GM12878 (cell line): Measurements from ENCODE around the gene EVX2. TPM values are rescaled to one million over a fixed set of nuclear protein-coding genes. Genes with fewer than 3 reads are reported as not detected.

Experiments used
- ATAC-seq: fragments of 200-7000 bp; cut with Tn5 transposase; 3 replicates; pipeline ENCODE4 v1.9.1; 2020; ENCODE audit warnings: mild to moderate bottlenecking, moderate library complexity
- BruUV-seq: library from RNA; stranded (reverse); fragments of 400-500 nt; replicated peaks from 2 replicates; lab custom pipeline; 2021; lab: Mats Ljungman, UMichigan
- CTCF ChIA-PET: fragments of 300-600 bp; sonication (Branson Sonifier 250); formaldehyde crosslinking; extraction: SDS; loops from one replicate; lab custom pipeline; 2021; ENCODE audit warnings: inconsistent platforms; lab: Yijun Ruan, JAX
- POLR2A ChIA-PET: fragments of 350-600 bp; formaldehyde crosslinking; extraction: SDS; loops from one replicate; lab custom pipeline; 2021; ENCODE audit warnings: inconsistent platforms; lab: Charles Lee
- RAD21 ChIA-PET: fragments of 300-600 bp; sonication (Branson Sonifier 250); formaldehyde crosslinking; loops from one replicate; lab custom pipeline; 2023; ENCODE audit warnings: antibody characterized with exemption; ENCODE audit not compliant: unreplicated experiment; lab: Charles Lee
- SMC1A ChIA-PET: fragments of 300-600 bp; sonication (Branson Sonifier 250); formaldehyde crosslinking; loops from one replicate; lab custom pipeline; 2023; ENCODE audit not compliant: unreplicated experiment, uncharacterized antibody; lab: Charles Lee
- DNase-seq: peaks from one replicate; pipeline ENCODE4 v3.0.0-alpha.2; 2011; ENCODE audit warnings: low read depth, low spot score
- FAIRE-seq: peaks from 3 replicates; lab custom pipeline; 2011; peaks lifted over from hg19 to GRCh38; lab: Jason Lieb, UNC
- H2AFZ ChIP-seq: 2 replicates; pipeline ENCODE4 v1.6.0; 2011; ENCODE audit warnings: low read depth, low read length, control low read depth; ENCODE audit not compliant: control insufficient read depth
- H3K27ac ChIP-seq: 2 replicates; pipeline ENCODE4 v1.5.1; 2011; ENCODE audit warnings: control low read depth; ENCODE audit not compliant: control insufficient read depth, insufficient read depth
- H3K27me3 ChIP-seq, 2 experiments: replicated peaks in 1 of 2; 2 replicates each; pipeline versions ENCODE4 v1.6.0 to v1.6.1; 2011; ENCODE audit warnings: low read length in 1 of 2; ENCODE audit not compliant: control insufficient read depth in 2 of 2, insufficient read depth in 2 of 2
- H3K36me3 ChIP-seq, 2 experiments: 2 replicates each; pipeline ENCODE4 v1.5.1; 2011; ENCODE audit warnings: low read length in 1 of 2; ENCODE audit not compliant: control insufficient read depth in 2 of 2, insufficient read depth in 2 of 2
- H3K4me1 ChIP-seq: 2 replicates; pipeline ENCODE4 v1.6.1; 2011; ENCODE audit warnings: mild to moderate bottlenecking, low read length, moderate library complexity, mixed read lengths; ENCODE audit not compliant: control insufficient read depth, insufficient read depth
- H3K4me2 ChIP-seq: 2 replicates; pipeline ENCODE4 v1.6.0; 2011; ENCODE audit warnings: control low read depth; ENCODE audit not compliant: control insufficient read depth, insufficient read depth
- H3K4me3 ChIP-seq: fragments of 200-600 bp; sonication (generic); 2 replicates; pipeline ENCODE4 v1.5.1; 2016
- H3K79me2 ChIP-seq: 2 replicates; pipeline ENCODE4 v1.6.0; 2011; ENCODE audit warnings: low read length; ENCODE audit not compliant: control insufficient read depth, insufficient read depth
- H3K9ac ChIP-seq: 2 replicates; pipeline ENCODE4 v1.8.0; 2011; ENCODE audit warnings: low read length, control low read depth, mixed read lengths; ENCODE audit not compliant: control insufficient read depth, insufficient read depth
- H3K9me3 ChIP-seq: replicated peaks from 3 replicates; pipeline ENCODE4 v1.5.1; 2011; ENCODE audit warnings: mild to moderate bottlenecking, low read length; ENCODE audit not compliant: control insufficient read depth, insufficient read depth
- H4K20me1 ChIP-seq: 2 replicates; pipeline ENCODE4 v1.6.0; 2011; ENCODE audit not compliant: control insufficient read depth, insufficient read depth
- BCL11A ChIP-seq: IDR thresholded peaks from 2 replicates; pipeline ENCODE4 v1.6.1; 2011; ENCODE audit warnings: low read depth, low read length
- BMI1 ChIP-seq: fragments of 450-650 bp; IDR thresholded peaks from 2 replicates; pipeline ENCODE4 v1.6.1; 2016; ENCODE audit warnings: mild to moderate bottlenecking, moderate library complexity, borderline replicate concordance
- EZH2 ChIP-seq: IDR thresholded peaks from 2 replicates; pipeline ENCODE4 v1.6.1; 2012; ENCODE audit warnings: low read depth, mild to moderate bottlenecking, control low read depth, inconsistent platforms, low read length, borderline replicate concordance; ENCODE audit not compliant: control insufficient read depth
- FOS ChIP-seq: IDR thresholded peaks from 3 replicates; pipeline ENCODE4 v1.6.1; 2011; ENCODE audit warnings: borderline replicate concordance; ENCODE audit not compliant: insufficient read length; ENCODE audit errors: extremely low read depth
- FOXM1 ChIP-seq: IDR thresholded peaks from 2 replicates; pipeline ENCODE4 v1.6.1; 2012; ENCODE audit warnings: low read depth, mild to moderate bottlenecking, inconsistent platforms, low read length, moderate library complexity
- HDGF ChIP-seq: fragments of 450-650 bp; IDR thresholded peaks from 2 replicates; pipeline ENCODE4 v1.6.1; 2016; ENCODE audit warnings: antibody characterized with exemption
- MAX ChIP-seq: IDR thresholded peaks from 2 replicates; pipeline ENCODE4 v1.6.1; 2012; ENCODE audit warnings: low read depth, low read length, improper control_type of control experiment
- NBN ChIP-seq: fragments of 450-650 bp; IDR thresholded peaks from 2 replicates; pipeline ENCODE4 v1.6.1; 2016
- NR2F1 ChIP-seq: fragments of 450-650 bp; conservative IDR thresholded peaks from 2 replicates; pipeline ENCODE4 v1.6.1; 2017; ENCODE audit warnings: mild to moderate bottlenecking
- PKNOX1 ChIP-seq: fragments of 450-650 bp; IDR thresholded peaks from 2 replicates; pipeline ENCODE4 v1.6.1; 2016; ENCODE audit warnings: mild to moderate bottlenecking
- POLR2A ChIP-seq: IDR thresholded peaks from 2 replicates; pipeline ENCODE4 v1.6.1; 2011; ENCODE audit warnings: low read depth, mild to moderate bottlenecking, low read length
- RAD51 ChIP-seq: fragments of 450-650 bp; IDR thresholded peaks from 2 replicates; pipeline ENCODE4 v1.6.1; 2016; ENCODE audit warnings: moderate library complexity, mild to moderate bottlenecking, inconsistent platforms
- SMC3 ChIP-seq: IDR thresholded peaks from 2 replicates; pipeline ENCODE4 v1.6.1; 2011; ENCODE audit warnings: low read length, improper control_type of control experiment, borderline replicate concordance
- SREBF2 ChIP-seq: IDR thresholded peaks from 2 replicates; pipeline ENCODE4 v1.6.1; 2012; ENCODE audit warnings: mild to moderate bottlenecking, low read length
- STAT3 ChIP-seq: IDR thresholded peaks from 2 replicates; pipeline ENCODE4 v1.6.1; 2011; ENCODE audit warnings: low read depth, low read length, improper control_type of control experiment
- TARDBP ChIP-seq: IDR thresholded peaks from 2 replicates; pipeline ENCODE4 v1.6.1; 2016; ENCODE audit warnings: borderline replicate concordance
- ZNF24 ChIP-seq: fragments of 450-650 bp; IDR thresholded peaks from 2 replicates; pipeline ENCODE4 v1.6.1; 2017; ENCODE audit warnings: antibody characterized with exemption, mild to moderate bottlenecking
- WGBS: methylation state at CpG from one replicate; pipeline ENCODE4 v1.1.6; 2016; ENCODE audit warnings: low lambda C conversion rate; ENCODE audit not compliant: insufficient replicate concordance, insufficient coverage; ENCODE audit errors: missing lambda C conversion rate; 5-methylcytosine and 5-hydroxymethylcytosine counted together
- in situ Hi-C: fragments of 300-500 bp; cut with MboI; formaldehyde crosslinking; loops from 9 replicates; pipeline ENCODE4 v1.14.3; 2018; ENCODE audit warnings: mixed read lengths
- intact Hi-C: fragments of 100-400 bp; cut with micrococcal nuclease; formaldehyde crosslinking; loops from one replicate; pipeline ENCODE4 v1.14.2; 2022; ENCODE audit not compliant: unreplicated experiment
- polyA plus RNA-seq, 11 experiments: library from polyadenylated mRNA; depleted of rRNA in 4 of 11; unstranded in 6 of 11; stranded (reverse) in 5 of 11; fragments of >200 nt; fragmentation: Nextera tagmentation in 4 of 11; fragmentation: Illumina TruSeq in 1 of 11; extraction: Ambion mirVana in 4 of 11; extraction: Trizol in 1 of 11; gene quantifications; 1 replicate in 1 of 11; 2 replicates in 10 of 11; pipeline versions ENCODE4 v1.2.1 to v1.2.3, GENCODE V29; 2011 to 2016; ENCODE audit warnings: inconsistent platforms in 2 of 11, missing spikeins in 2 of 11, low read depth in 1 of 11
- total RNA-seq, 4 experiments: library from RNA; depleted of rRNA in 3 of 4; stranded (reverse); fragments of >200 nt in 3 of 4; fragmentation: Illumina TruSeq in 1 of 4; extraction: Trizol in 1 of 4; gene quantifications; 2 replicates each; pipeline versions ENCODE4 v1.2.1 to v1.2.3, GENCODE V29; 2013 to 2021

EVX2 gene
- total and polyA plus RNA-seq, 10 of the 15 experiments (the other 5 are each of a cell fraction or from before 2014, with no cell fraction given) = not detected

- ATAC-seq (no peak), FAIRE-seq (no peak), DNase-seq (no peak)
- ChIA-PET CTCF (interaction anchor here (2.8 kb wide), 1 partner anchor 12 kb away, joined by 12 read pairs; no protein-coding TSS in a partner anchor), SMC1A (no interaction called here), POLR2A (no interaction called here), RAD21 (no interaction called here)
- no peak overlapping the region for H3K4me3 ChIP-seq
- 12% methylated on average over 16 of the region's 16 CpGs for WGBS
- H3K9ac ChIP-seq = no peak overlapping the region
- H3K4me1 ChIP-seq = no peaks in the 10 kb centered on the region
- TF ChIP-seq STAT3 (no peak), POLR2A (no peak), FOS (no peak)
- no TSS peak for BruUV-seq
- peaks cover 8 to 45% of the 10 kb centered on the region in 2 experiments for H3K27me3 ChIP-seq
- H3K4me2 ChIP-seq = no peak overlapping the region
- H3K27ac ChIP-seq = no peak overlapping the region
- in situ Hi-C loops = no loop called here
- intact Hi-C loops = no loop called here
- no peak overlapping the region for H2AFZ ChIP-seq
- no peaks in the 10 kb centered on the region for H3K79me2 ChIP-seq
- peaks cover 1% of the 10 kb centered on the region; the same call in 1 of the 3 replicates for H3K9me3 ChIP-seq
- no peaks in the 10 kb centered on the region for H3K36me3 ChIP-seq
- no peaks in the 10 kb centered on the region for H4K20me1 ChIP-seq
These were observed 31.3 kb upstream of the EVX2 start for GRCh38 chr2:176114930-176115625.

- Histone ChIP-seq H3K9me3 (peaks cover 1% of the 10 kb centered on the region; the same call in 1 of the 3 replicates), H3K9ac (no peak overlapping the region), H4K20me1 (no peaks in the 10 kb centered on the region), H3K36me3 (no peaks in the 10 kb centered on the region), H3K27me3 (peaks cover 8 to 46% of the 10 kb centered on the region in 2 experiments), H3K27ac (no peak overlapping the region), H3K4me1 (no peaks in the 10 kb centered on the region), H3K4me2 (no peak overlapping the region), H2AFZ (no peak overlapping the region), H3K4me3 (no peak overlapping the region), H3K79me2 (no peaks in the 10 kb centered on the region)
- POLR2A ChIA-PET = no interaction called here
- no peak for FAIRE-seq
- WGBS = 35% methylated on average over 26 of the region's 26 CpGs
- CTCF ChIA-PET = interaction anchor here (2.8 kb wide), 1 partner anchor 12 kb away, joined by 12 read pairs; no protein-coding TSS in a partner anchor
- no peak for ATAC-seq
- intact Hi-C loops = no loop called here
- RAD21 ChIA-PET = interaction anchor here (1.1 kb wide), 2 partner anchors 424 to 440 kb away, joined by 3 read pairs; no protein-coding TSS in a partner anchor
- in situ Hi-C loops = no loop called here
- DNase-seq = no peak
- no TSS peak for BruUV-seq
- SMC1A ChIA-PET = no interaction called here
- TF ChIP-seq SREBF2 = no peak
- no peak for TF ChIP-seq SMC3
- TF ChIP-seq ZNF24 = no peak
- no peak for TF ChIP-seq RAD51
- no peak for TF ChIP-seq PKNOX1
- TF ChIP-seq EZH2 = no peak
- no peak for TF ChIP-seq BCL11A
- no peak for TF ChIP-seq TARDBP
- TF ChIP-seq NBN = no peak
- TF ChIP-seq FOXM1 = no peak
- no peak for TF ChIP-seq BMI1
- TF ChIP-seq MAX = no peak
- no peak for TF ChIP-seq HDGF
- TF ChIP-seq NR2F1 = no peak
These were observed 30.6 kb upstream of the EVX2 start for GRCh38 chr2:176114120-176114929.
